ENCODE results near the gene APCDD1.
A peak's percentile ranks its signal among the peaks of the same experiment; 100 is the strongest.

Gene APCDD1

GRCh38 chr18:10442551-10442971 is 11.9 kb upstream of the APCDD1 start:
- TF ChIP-seq CTCF (IDR thresholded peaks at IDR 0.05; ENCODE audit: control insufficient read depth, extremely low read depth, insufficient read depth) = 0 out of 2 replicates have a peak, but pooled peaks have one; percentile 11
- no peak for DNase-seq (ENCODE audit: low read depth)
- no peak overlapping the region for H3K4me3 ChIP-seq (ENCODE audit: low read depth, low read length)

GRCh38 chr18:10443001-10443400 is 11.4 kb upstream of the APCDD1 start:
- DNase-seq (ENCODE audit: low read depth) = no peak
- no peak overlapping the region for H3K4me3 ChIP-seq (ENCODE audit: low read depth, low read length)
- no peak for TF ChIP-seq CTCF (IDR thresholded peaks at IDR 0.05; ENCODE audit: control insufficient read depth, extremely low read depth, insufficient read depth)

GRCh38 chr18:10444314-10445006 is 10.0 kb upstream of the APCDD1 start:
- DNase-seq (ENCODE audit: low read depth) = peak; percentile 66
- TF ChIP-seq CTCF (IDR thresholded peaks at IDR 0.05; ENCODE audit: control insufficient read depth, extremely low read depth, insufficient read depth) = no peak
- H3K4me3 ChIP-seq (ENCODE audit: low read depth, low read length) = no peak overlapping the region

GRCh38 chr18:10449396-10449795 is 5.0 kb upstream of the APCDD1 start:
- no peak for TF ChIP-seq CTCF (IDR thresholded peaks at IDR 0.05; ENCODE audit: control insufficient read depth, extremely low read depth, insufficient read depth)

GRCh38 chr18:10450986-10451385 is 3.4 kb upstream of the APCDD1 start:
- no peak overlapping the region for H3K4me3 ChIP-seq (ENCODE audit: low read depth, low read length)
- no peak for TF ChIP-seq CTCF (IDR thresholded peaks at IDR 0.05; ENCODE audit: control insufficient read depth, extremely low read depth, insufficient read depth)
- no peak for DNase-seq (ENCODE audit: low read depth)

More at GRCh38 chr18:10449396-10449795, 5.0 kb upstream of the APCDD1 start:
- H3K4me3 ChIP-seq (ENCODE audit: low read depth, low read length) = no peak overlapping the region
- DNase-seq (ENCODE audit: low read depth) = no peak

GRCh38 chr18:10453261-10453805 is 1.1 kb upstream of the APCDD1 start:
- no peak for DNase-seq (ENCODE audit: low read depth)
- H3K4me3 ChIP-seq (ENCODE audit: low read depth, low read length) = no peak overlapping the region
- TF ChIP-seq CTCF (IDR thresholded peaks at IDR 0.05; ENCODE audit: control insufficient read depth, extremely low read depth, insufficient read depth) = no peak
